Natural killer cell (primary cell): ENCODE data around the gene CD3G. TPM values are rescaled to one million over a fixed set of nuclear protein-coding genes. Genes with fewer than 3 reads are reported as not detected.

ENCODE experiments used
- ATAC-seq, 3 donors: fragments of 150-1000 bp in 2 of 3; fragments of 200-7000 bp in 1 of 3; cut with Tn5 transposase; 1 replicate in 1 of 3; 2 replicates in 2 of 3; pipeline ENCODE4 v1.10.0; 2021; ENCODE audit warnings: mild to moderate bottlenecking in 2 of 3, moderate library complexity in 2 of 3
- DNase-seq, 2 donors: peaks; one replicate each; pipeline versions ENCODE4 v3.0.0 to v3.0.0-alpha.2; 2013 to 2021; ENCODE audit warnings: mixed read lengths in 1 of 2
- H3K27ac ChIP-seq: one replicate; pipeline ENCODE4 v1.5.1; 2013; ENCODE audit warnings: mild to moderate bottlenecking, low read length
- H3K27me3 ChIP-seq: one replicate; pipeline ENCODE4 v1.6.1; 2013; ENCODE audit warnings: low read length; ENCODE audit not compliant: control insufficient read depth, insufficient read depth
- H3K36me3 ChIP-seq: one replicate; pipeline ENCODE4 v1.6.1; 2013; ENCODE audit warnings: low read length; ENCODE audit not compliant: control insufficient read depth, insufficient read depth
- H3K4me1 ChIP-seq: one replicate; pipeline ENCODE4 v1.6.1; 2013; ENCODE audit warnings: low read length; ENCODE audit not compliant: control insufficient read depth, insufficient read depth
- H3K4me3 ChIP-seq: one replicate; pipeline ENCODE4 v1.5.1; 2013; ENCODE audit warnings: low read length
- H3K9me3 ChIP-seq: one replicate; pipeline ENCODE4 v1.6.1; 2013; ENCODE audit warnings: low read length; ENCODE audit not compliant: control insufficient read depth, insufficient read depth
- H3K27ac Mint-ChIP-seq, 2 donors: one replicate each; pipeline ENCODE4 v1.8.0; 2022; ENCODE audit warnings: mild to moderate bottlenecking in 2 of 2, mixed read lengths in 2 of 2, moderate library complexity in 1 of 2
- H3K27me3 Mint-ChIP-seq, 2 donors: one replicate each; pipeline ENCODE4 v1.8.0; 2022; ENCODE audit warnings: low read depth in 2 of 2, mixed read lengths in 2 of 2
- H3K36me3 Mint-ChIP-seq: one replicate; pipeline ENCODE4 v1.8.0; 2022; ENCODE audit warnings: mixed read lengths
- H3K4me1 Mint-ChIP-seq, 2 donors: one replicate each; pipeline ENCODE4 v1.8.0; 2022; ENCODE audit warnings: mixed read lengths in 2 of 2
- H3K4me3 Mint-ChIP-seq: one replicate; pipeline ENCODE4 v1.8.0; 2022; ENCODE audit warnings: mild to moderate bottlenecking, moderate library complexity, mixed read lengths
- H3K9me3 Mint-ChIP-seq, 2 donors: one replicate each; pipeline ENCODE4 v1.8.0; 2022; ENCODE audit warnings: mixed read lengths in 2 of 2
- WGBS: methylation state at CpG from one replicate; pipeline ENCODE4 v1.1.7; 2013; ENCODE audit warnings: missing lambda C conversion rate; ENCODE audit not compliant: insufficient coverage; 5-methylcytosine and 5-hydroxymethylcytosine counted together
- intact Hi-C: fragments of 100-400 bp; cut with micrococcal nuclease; formaldehyde crosslinking; loops from one replicate; pipeline ENCODE4 v1.14.2; 2022
- total RNA-seq, 4 donors: library from RNA; stranded (reverse); fragments of 120-200 nt in 1 of 4; gene quantifications; one replicate each; pipeline versions ENCODE4 v1.2.3 to v1.2.4, GENCODE V29; 2013 to 2022
- TF ChIP-seq, protein P1 (sequence below): fragments of 200-600 bp; IDR thresholded peaks from one replicate; pipeline ENCODE4 v1.8.0; 2022; ENCODE audit warnings: antibody characterized with exemption

CD3G gene
- total RNA-seq, 3 donors from 2014 or later (not counting 1 experiment from before 2014, with no cell fraction given) = 7.6 to 52.1 (median 8.2) TPM

DNA sequence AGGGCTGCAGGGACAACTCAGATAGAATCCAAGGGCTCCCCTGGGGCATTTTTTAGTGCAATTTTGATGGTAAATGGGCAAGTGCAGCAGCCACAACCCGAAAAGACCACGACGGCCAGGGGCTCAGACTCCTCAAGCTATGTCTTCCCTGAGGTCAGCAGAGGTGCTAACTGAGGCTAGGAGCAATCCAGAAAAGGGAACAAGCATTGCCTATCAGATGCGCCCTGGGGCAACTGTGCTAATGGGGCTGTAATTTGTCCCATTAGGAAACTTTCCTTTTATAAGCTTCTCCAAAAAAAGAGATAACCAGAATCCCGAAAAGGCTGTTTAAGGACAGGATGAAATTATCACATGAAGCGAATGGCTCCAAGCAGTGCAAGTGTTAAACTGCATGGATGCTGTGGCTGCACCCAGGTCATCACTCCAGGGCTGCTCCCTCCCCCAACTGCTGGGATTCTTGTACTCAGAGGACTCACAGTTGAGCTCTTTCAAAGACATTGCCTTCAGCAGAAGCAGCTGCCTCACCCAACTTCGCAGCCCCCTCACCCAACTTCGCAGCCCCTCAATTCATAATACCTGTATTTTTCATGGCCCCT is 42.4 kb upstream of the CD3G start:
- peaks cover 30% of the 10 kb centered on the region for H3K4me1 ChIP-seq
- H3K27ac ChIP-seq = no peak overlapping the region
- DNase-seq (no peak), ATAC-seq (no peak)
- peaks cover under 1% of the 10 kb centered on the region for H3K36me3 ChIP-seq
- H3K27ac Mint-ChIP-seq = no peak overlapping the region
- H3K4me3 ChIP-seq = no peak overlapping the region
- peaks cover 30 to 55% of the 10 kb centered on the region in 2 donors for H3K4me1 Mint-ChIP-seq
- 85% methylated on average over 8 of the region's 8 CpGs for WGBS
- no peaks in the 10 kb centered on the region for H3K27me3 Mint-ChIP-seq
- intact Hi-C loops = no loop called here
- no peaks in the 10 kb centered on the region for H3K27me3 ChIP-seq
- H3K9me3 Mint-ChIP-seq = no peaks in the 10 kb centered on the region
- H3K36me3 Mint-ChIP-seq = no peaks in the 10 kb centered on the region
- TF ChIP-seq, protein P1, sequence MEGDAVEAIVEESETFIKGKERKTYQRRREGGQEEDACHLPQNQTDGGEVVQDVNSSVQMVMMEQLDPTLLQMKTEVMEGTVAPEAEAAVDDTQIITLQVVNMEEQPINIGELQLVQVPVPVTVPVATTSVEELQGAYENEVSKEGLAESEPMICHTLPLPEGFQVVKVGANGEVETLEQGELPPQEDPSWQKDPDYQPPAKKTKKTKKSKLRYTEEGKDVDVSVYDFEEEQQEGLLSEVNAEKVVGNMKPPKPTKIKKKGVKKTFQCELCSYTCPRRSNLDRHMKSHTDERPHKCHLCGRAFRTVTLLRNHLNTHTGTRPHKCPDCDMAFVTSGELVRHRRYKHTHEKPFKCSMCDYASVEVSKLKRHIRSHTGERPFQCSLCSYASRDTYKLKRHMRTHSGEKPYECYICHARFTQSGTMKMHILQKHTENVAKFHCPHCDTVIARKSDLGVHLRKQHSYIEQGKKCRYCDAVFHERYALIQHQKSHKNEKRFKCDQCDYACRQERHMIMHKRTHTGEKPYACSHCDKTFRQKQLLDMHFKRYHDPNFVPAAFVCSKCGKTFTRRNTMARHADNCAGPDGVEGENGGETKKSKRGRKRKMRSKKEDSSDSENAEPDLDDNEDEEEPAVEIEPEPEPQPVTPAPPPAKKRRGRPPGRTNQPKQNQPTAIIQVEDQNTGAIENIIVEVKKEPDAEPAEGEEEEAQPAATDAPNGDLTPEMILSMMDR = no peak
- H3K9me3 ChIP-seq = no peaks in the 10 kb centered on the region
- no peak overlapping the region for H3K4me3 Mint-ChIP-seq

DNA sequence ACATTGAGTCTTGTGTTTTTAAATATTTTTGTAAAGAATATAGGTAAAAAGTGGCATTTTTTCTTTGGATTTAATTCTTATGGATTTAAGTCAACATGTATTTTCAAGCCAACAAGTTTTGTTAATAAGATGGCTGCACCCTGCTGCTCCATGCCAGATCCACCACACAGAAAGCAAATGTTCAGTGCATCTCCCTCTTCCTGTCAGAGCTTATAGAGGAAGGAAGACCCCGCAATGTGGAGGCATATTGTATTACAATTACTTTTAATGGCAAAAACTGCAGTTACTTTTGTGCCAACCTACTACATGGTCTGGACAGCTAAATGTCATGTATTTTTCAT is 39.9 kb upstream of the CD3G start:
- 17% methylated on average over 1 of the region's 1 CpG for WGBS
- H3K4me3 Mint-ChIP-seq = peak overlapping the region; percentile 82
- H3K4me1 ChIP-seq = peaks cover 45% of the 10 kb centered on the region

DNA sequence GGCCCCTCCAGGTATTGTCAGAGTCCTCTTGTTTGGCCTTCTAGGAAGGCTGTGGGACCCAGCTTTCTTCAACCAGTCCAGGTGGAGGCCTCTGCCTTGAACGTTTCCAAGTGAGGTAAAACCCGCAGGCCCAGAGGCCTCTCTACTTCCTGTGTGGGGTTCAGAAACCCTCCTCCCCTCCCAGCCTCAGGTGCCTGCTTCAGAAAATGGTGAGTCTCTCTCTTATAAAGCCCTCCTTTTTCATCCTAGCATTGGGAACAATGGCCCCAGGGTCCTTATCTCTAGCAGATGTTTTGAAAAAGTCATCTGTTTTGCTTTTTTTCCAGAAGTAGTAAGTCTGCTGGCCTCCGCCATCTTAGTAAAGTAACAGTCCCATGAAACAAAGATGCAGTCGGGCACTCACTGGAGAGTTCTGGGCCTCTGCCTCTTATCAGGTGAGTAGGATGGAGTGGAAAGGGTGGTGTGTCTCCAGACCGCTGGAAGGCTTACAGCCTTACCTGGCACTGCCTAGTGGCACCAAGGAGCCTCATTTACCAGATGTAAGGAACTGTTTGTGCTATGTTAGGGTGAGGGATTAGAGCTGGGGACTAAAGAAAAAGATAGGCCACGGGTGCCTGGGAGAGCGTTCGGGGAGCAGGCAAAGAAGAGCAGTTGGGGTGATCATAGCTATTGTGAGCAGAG is 39.4 kb upstream of the CD3G start, which contains the start of gene CD3E:
Gene CD3E (plus strand): TSS at position 163 of the 681 bp plus-strand sequence. CDS start 223 bp downstream, at position 386.
- Histone ChIP-seq H3K27me3 (no peaks in the 10 kb centered on the region), H3K27ac (peak within 1 kb of the TSS; percentile 79), H3K4me1 (peaks cover 45% of the 10 kb centered on the region), H3K4me3 (peak within 1 kb of the TSS; percentile 40), H3K36me3 (peaks cover 18% of the 10 kb centered on the region), H3K9me3 (no peaks in the 10 kb centered on the region)
- TF ChIP-seq, protein P1 = no peak
- Mint-ChIP-seq H3K4me1 (peaks cover 49 to 81% of the 10 kb centered on the region in 2 donors), H3K27ac (peak within 1 kb of the TSS; percentile 92 to 98), H3K4me3 (peak within 1 kb of the TSS; percentile 82), H3K36me3 (no peaks in the 10 kb centered on the region), H3K27me3 (no peaks in the 10 kb centered on the region), H3K9me3 (no peaks in the 10 kb centered on the region)
- WGBS = 63% methylated on average over 8 of the region's 8 CpGs
- intact Hi-C loops = no loop called here
- DNase-seq (peak; percentile 29 to 83), ATAC-seq (peak; percentile 29 to 58 (median 52))

More for the DNA sequence above, 39.9 kb upstream of the CD3G start:
- Histone ChIP-seq H3K4me3 (peak overlapping the region; percentile 40), H3K9me3 (no peaks in the 10 kb centered on the region), H3K27me3 (no peaks in the 10 kb centered on the region), H3K36me3 (peaks cover 16% of the 10 kb centered on the region), H3K27ac (peak overlapping the region; percentile 79)
- TF ChIP-seq, protein P1 = no peak
- Mint-ChIP-seq H3K27ac (peak overlapping the region; percentile 92 to 98), H3K36me3 (no peaks in the 10 kb centered on the region), H3K9me3 (no peaks in the 10 kb centered on the region), H3K4me1 (peaks cover 49 to 79% of the 10 kb centered on the region in 2 donors), H3K27me3 (no peaks in the 10 kb centered on the region)
- DNase-seq (no peak), ATAC-seq (peak in 1 of 3 donors; percentile 6)
- intact Hi-C loops = no loop called here
